K562 (cell line): ENCODE measurements around the gene PIGV. TPM values are rescaled to one million over a fixed set of nuclear protein-coding genes. Genes with fewer than 3 reads are reported as not detected.

ENCODE experiments used
- ATAC-seq: fragments of 200-7000 bp; cut with Tn5 transposase; 3 replicates; pipeline ENCODE4 v1.9.1; 2020; ENCODE audit warnings: moderate library complexity
- BruUV-seq: library from RNA; stranded (reverse); fragments of 400-500 nt; replicated peaks from 2 replicates; lab custom pipeline; 2021; lab: Mats Ljungman, UMichigan
- CTCF ChIA-PET: fragments of 300-600 bp; formaldehyde crosslinking; extraction: SDS; loops from one replicate; lab custom pipeline; 2021; ENCODE audit warnings: low intra/inter-chr PET ratio; lab: Yijun Ruan, JAX
- POLR2A ChIA-PET: fragments of 300-600, 350-650 bp; sonication (Branson Sonifier 250); formaldehyde crosslinking; extraction: SDS; loops from one replicate; lab custom pipeline; 2021; ENCODE audit warnings: antibody characterized with exemption, inconsistent platforms; lab: Yijun Ruan, JAX
- DNase-seq, 4 experiments: peaks; one replicate each; pipeline versions ENCODE4 v3.0.0 to v3.0.0-alpha.2; 2011 to 2018; ENCODE audit warnings: low spot score in 3 of 4, mixed read lengths in 3 of 4; ENCODE audit errors: extremely low read depth in 1 of 4
- FAIRE-seq: peaks from 2 replicates; lab custom pipeline; 2011; peaks lifted over from hg19 to GRCh38; lab: Jason Lieb, UNC
- H2AFZ ChIP-seq: 2 replicates; pipeline ENCODE4 v1.6.0; 2011; ENCODE audit warnings: low read depth, low read length, control low read depth, inconsistent platforms
- H3K27ac ChIP-seq: fragments of 200-600 bp; 3 replicates; pipeline ENCODE4 v1.8.0; 2011; ENCODE audit warnings: low read depth, mild to moderate bottlenecking, control low read depth, inconsistent platforms, low read length, moderate library complexity, mixed read lengths; ENCODE audit errors: extremely low read depth
- H3K27me3 ChIP-seq, 2 experiments: fragments of 300-600 bp in 1 of 2; 2 replicates in 1 of 2; 3 replicates in 1 of 2; pipeline versions ENCODE4 v1.6.0 to v1.8.0; 2011; ENCODE audit warnings: inconsistent platforms in 2 of 2, low read length in 2 of 2, mild to moderate bottlenecking in 1 of 2, mixed read lengths in 1 of 2, moderate library complexity in 1 of 2; ENCODE audit not compliant: control insufficient read depth in 2 of 2, insufficient read depth in 2 of 2
- H3K36me3 ChIP-seq: fragments of 300-600 bp; 3 replicates; pipeline ENCODE4 v1.8.0; 2011; ENCODE audit warnings: mild to moderate bottlenecking, low read length, inconsistent platforms; ENCODE audit not compliant: control insufficient read depth, insufficient read depth
- H3K4me1 ChIP-seq, 2 experiments: fragments of 200-600 bp in 1 of 2; replicated peaks in 1 of 2; 2 replicates in 1 of 2; 3 replicates in 1 of 2; pipeline versions ENCODE4 v1.5.1 to v1.8.0; 2011; ENCODE audit warnings: inconsistent platforms in 2 of 2, low read length in 2 of 2, mild to moderate bottlenecking in 1 of 2, mixed read lengths in 1 of 2, moderate library complexity in 1 of 2; ENCODE audit not compliant: control insufficient read depth in 2 of 2, insufficient read depth in 2 of 2
- H3K4me2 ChIP-seq: 2 replicates; pipeline ENCODE4 v1.6.1; 2011; ENCODE audit warnings: low read length, control low read depth, inconsistent platforms, mixed read lengths; ENCODE audit not compliant: insufficient read depth
- H3K4me3 ChIP-seq: fragments of 200-600 bp; sonication (generic), shearing (Covaris generic); 2 replicates; pipeline ENCODE4 v1.5.1; 2016; ENCODE audit warnings: control low read depth, inconsistent platforms
- H3K79me2 ChIP-seq: fragments of 200-600 bp; 3 replicates; pipeline ENCODE4 v1.8.0; 2011; ENCODE audit warnings: low read length, inconsistent platforms; ENCODE audit not compliant: control insufficient read depth, insufficient read depth
- H3K9ac ChIP-seq, 2 experiments: 2 replicates each; pipeline versions ENCODE4 v1.6.0 to v1.6.1; 2011; ENCODE audit warnings: low read depth in 2 of 2, low read length in 2 of 2, control low read depth in 1 of 2, inconsistent platforms in 1 of 2, mild to moderate bottlenecking in 1 of 2, mixed read lengths in 1 of 2; ENCODE audit not compliant: insufficient read depth in 1 of 2
- H3K9me1 ChIP-seq: one replicate; pipeline ENCODE4 v1.6.0; 2011; ENCODE audit warnings: inconsistent platforms, mild to moderate bottlenecking, low read length, moderate library complexity; ENCODE audit not compliant: control insufficient read depth, insufficient read depth
- H3K9me3 ChIP-seq: replicated peaks from 2 replicates; pipeline ENCODE4 v1.5.1; 2011; ENCODE audit warnings: low read depth, low read length, inconsistent platforms; ENCODE audit not compliant: control insufficient read depth, insufficient read depth
- H4K20me1 ChIP-seq: replicated peaks from 2 replicates; pipeline ENCODE4 v1.6.1; 2011; ENCODE audit warnings: low read length, inconsistent platforms, mixed read lengths; ENCODE audit not compliant: control insufficient read depth, insufficient read depth
- CCAR2 ChIP-seq: fragments of 200-400 bp; formaldehyde crosslinking; IDR thresholded peaks from 2 replicates; pipeline ENCODE4 v1.6.1; 2017; ENCODE audit warnings: mild to moderate bottlenecking, low read depth, low read length
- CHD1 ChIP-seq: fragments of 200-600 bp; sonication (generic); IDR thresholded peaks from one replicate; pipeline ENCODE4 v1.6.1; 2012; ENCODE audit warnings: mild to moderate bottlenecking, moderate library complexity, low read length, inconsistent platforms
- ETV5 ChIP-seq: sonication (generic); formaldehyde crosslinking; IDR thresholded peaks from 2 replicates; pipeline ENCODE4 v1.4.0; 2020; ENCODE audit warnings: low read depth, mild to moderate bottlenecking, missing genetic modification reagents
- FUS ChIP-seq: fragments of 200-400 bp; formaldehyde crosslinking; optimal IDR thresholded peaks from 2 replicates; pipeline ENCODE3; 2017; ENCODE audit warnings: low read depth, low read length
- IRF2 ChIP-seq: sonication (generic); formaldehyde crosslinking; IDR thresholded peaks from 2 replicates; pipeline ENCODE4 v1.8.1; 2022; ENCODE audit warnings: mild to moderate bottlenecking, missing genetic modification reagents
- MTA3 ChIP-seq: fragments of 450-650 bp; formaldehyde crosslinking; IDR thresholded peaks from 2 replicates; pipeline ENCODE4 v1.6.1; 2017; ENCODE audit warnings: mild to moderate bottlenecking, borderline replicate concordance
- NR2C2 ChIP-seq, 2 experiments: fragments of 200-800 bp in 1 of 2; sonication (Bioruptor generic) in 1 of 2; sonication (generic) in 1 of 2; formaldehyde crosslinking in 1 of 2; IDR thresholded peaks; 2 replicates each; pipeline versions ENCODE4 v1.6.1 to v1.8.0; 2016 to 2022; ENCODE audit warnings: mild to moderate bottlenecking in 1 of 2, missing compliant biosample characterization in 1 of 2, missing genetic modification characterization in 1 of 2, missing genetic modification reagents in 1 of 2
- POLR2G ChIP-seq: fragments of 200-400 bp; formaldehyde crosslinking; IDR thresholded peaks from 2 replicates; pipeline ENCODE4 v1.6.1; 2017; ENCODE audit warnings: low read depth, mild to moderate bottlenecking, antibody characterized with exemption, low read length, moderate library complexity
- RBFOX2 ChIP-seq: fragments of 200-400 bp; formaldehyde crosslinking; IDR thresholded peaks from 2 replicates; pipeline ENCODE4 v1.6.1; 2017; ENCODE audit warnings: low read depth, mild to moderate bottlenecking, low read length, moderate library complexity
- RBM22 ChIP-seq: fragments of 200-400 bp; formaldehyde crosslinking; IDR thresholded peaks from 2 replicates; pipeline ENCODE4 v1.6.1; 2018; ENCODE audit warnings: low read length, low read depth; ENCODE audit not compliant: poor library complexity, severe bottlenecking
- U2AF2 ChIP-seq: fragments of 200-400 bp; formaldehyde crosslinking; optimal IDR thresholded peaks from 2 replicates; pipeline ENCODE3; 2017; ENCODE audit warnings: low read depth, mild to moderate bottlenecking, low read length
- ZBED1 ChIP-seq: IDR thresholded peaks from 2 replicates; pipeline ENCODE4 v1.6.1; 2014
- ZNF146 ChIP-seq: IDR thresholded peaks from one replicate; pipeline ENCODE4 v1.6.1; 2018; ENCODE audit warnings: missing compliant biosample characterization; ENCODE audit not compliant: unreplicated experiment
- ZNF77 ChIP-seq: fragments of 250-450 bp; sonication (Bioruptor Pico); IDR thresholded peaks from 2 replicates; pipeline ENCODE4 v1.5.0; 2020
- WGBS: fragments of 100-300 bp; shearing (Covaris generic); methylation state at CpG from one replicate; pipeline ENCODE4 v1.1.6; 2016; ENCODE audit warnings: low coverage, mixed read lengths; ENCODE audit not compliant: insufficient coverage; ENCODE audit errors: missing lambda C conversion rate; 5-methylcytosine and 5-hydroxymethylcytosine counted together
- in situ Hi-C: fragments of 300-500 bp; cut with MboI; formaldehyde crosslinking; loops from 4 replicates; pipeline ENCODE4 v1.15.0; 2018; ENCODE audit warnings: inconsistent platforms, mixed read lengths
- intact Hi-C: fragments of 100-400 bp; cut with micrococcal nuclease; formaldehyde crosslinking; loops from 2 replicates; pipeline ENCODE4 v1.14.2; 2022
- polyA plus RNA-seq, 8 experiments: library from polyadenylated mRNA; depleted of rRNA in 4 of 8; stranded (reverse) in 5 of 8; unstranded in 3 of 8; fragments of >200 nt; fragmentation: Nextera tagmentation in 2 of 8; fragmentation: Illumina TruSeq in 1 of 8; extraction: Ambion mirVana in 2 of 8; extraction: Trizol in 1 of 8; gene quantifications; 2 replicates each; pipeline versions ENCODE4 v1.2.1 to v1.2.3, GENCODE V29; 2011 to 2014; ENCODE audit warnings: inconsistent platforms in 1 of 8, missing spikeins in 1 of 8
- total RNA-seq, 7 experiments: library from RNA; depleted of rRNA in 6 of 7; stranded (reverse); fragments of >200 nt in 6 of 7; fragmentation: Illumina TruSeq in 2 of 7; extraction: Trizol in 2 of 7; gene quantifications; 2 replicates each; pipeline versions ENCODE4 v1.2.1 to v1.2.3, GENCODE V29; 2011 to 2021; ENCODE audit warnings: low replicate concordance in 1 of 7
- TF ChIP-seq, protein P1 (sequence below), 3 experiments: fragments of 200-800 bp in 1 of 3; sonication (Bioruptor generic) in 1 of 3; sonication (generic) in 1 of 3; formaldehyde crosslinking in 1 of 3; IDR thresholded peaks; 2 replicates each; pipeline versions ENCODE4 v1.6.1 to v1.8.0; 2016 to 2022; ENCODE audit warnings: mild to moderate bottlenecking in 2 of 3, missing compliant biosample characterization in 2 of 3, missing genetic modification characterization in 2 of 3, missing genetic modification reagents in 1 of 3
- TF ChIP-seq, protein P2 (sequence below): sonication (generic); formaldehyde crosslinking; IDR thresholded peaks from 2 replicates; pipeline ENCODE4 v1.8.1; 2023; ENCODE audit warnings: mild to moderate bottlenecking, missing genetic modification reagents

The PIGV gene
- total and polyA plus RNA-seq, 9 of the 15 experiments (the other 6 are each of a cell fraction or from before 2014, with no cell fraction given), result 8.4 to 21.8 (median 11.7) TPM

DNA sequence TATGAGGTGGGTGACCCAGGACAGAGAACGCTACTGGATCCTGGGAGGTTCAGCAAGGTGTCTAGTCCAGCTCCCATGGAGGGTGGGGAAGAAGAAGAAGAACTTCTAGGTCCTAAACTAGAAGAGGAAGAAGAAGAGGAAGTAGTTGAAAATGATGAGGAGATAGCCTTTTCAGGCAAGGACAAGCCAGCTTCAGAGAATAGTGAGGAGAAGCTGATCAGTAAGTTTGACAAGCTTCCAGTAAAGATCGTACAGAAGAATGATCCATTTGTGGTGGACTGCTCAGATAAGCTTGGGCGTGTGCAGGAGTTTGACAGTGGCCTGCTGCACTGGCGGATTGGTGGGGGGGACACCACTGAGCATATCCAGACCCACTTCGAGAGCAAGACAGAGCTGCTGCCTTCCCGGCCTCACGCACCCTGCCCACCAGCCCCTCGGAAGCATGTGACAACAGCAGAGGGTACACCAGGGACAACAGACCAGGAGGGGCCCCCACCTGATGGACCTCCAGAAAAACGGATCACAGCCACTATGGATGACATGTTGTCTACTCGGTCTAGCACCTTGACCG, 8.6 kb upstream of the PIGV start (continued):
- TF ChIP-seq CCAR2 (no peak), ZBED1 (no peak)

DNA sequence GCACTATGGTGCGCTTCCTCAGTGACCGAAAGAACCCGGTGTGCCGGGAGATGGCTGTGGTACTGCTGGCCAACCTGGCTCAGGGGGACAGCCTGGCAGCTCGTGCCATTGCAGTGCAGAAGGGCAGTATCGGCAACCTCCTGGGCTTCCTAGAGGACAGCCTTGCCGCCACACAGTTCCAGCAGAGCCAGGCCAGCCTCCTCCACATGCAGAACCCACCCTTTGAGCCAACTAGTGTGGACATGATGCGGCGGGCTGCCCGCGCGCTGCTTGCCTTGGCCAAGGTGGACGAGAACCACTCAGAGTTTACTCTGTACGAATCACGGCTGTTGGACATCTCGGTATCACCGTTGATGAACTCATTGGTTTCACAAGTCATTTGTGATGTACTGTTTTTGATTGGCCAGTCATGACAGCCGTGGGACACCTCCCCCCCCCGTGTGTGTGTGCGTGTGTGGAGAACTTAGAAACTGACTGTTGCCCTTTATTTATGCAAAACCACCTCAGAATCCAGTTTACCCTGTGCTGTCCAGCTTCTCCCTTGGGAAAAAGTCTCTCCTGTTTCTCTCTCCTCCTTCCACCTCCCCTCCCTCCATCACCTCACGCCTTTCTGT, 7.3 kb upstream of the PIGV start:
- Histone ChIP-seq H3K4me2 (no peak overlapping the region), H3K9me3 (no peaks in the 10 kb centered on the region), H3K27ac (no peak overlapping the region), H3K4me1 (peaks cover 42 to 60% of the 10 kb centered on the region in 2 experiments), H3K27me3 (no peaks in the 10 kb centered on the region), H3K9me1 (peaks cover 9% of the 10 kb centered on the region), H2AFZ (no peak overlapping the region), H3K36me3 (peaks cover 83% of the 10 kb centered on the region), H3K4me3 (no peak overlapping the region)
- no peak for ATAC-seq
- ChIA-PET POLR2A (interaction anchor here (0.5 to 8.3 kb wide), 4 partner anchors 13 to 668 kb away, joined by 3 to 99 read pairs (median 3); no protein-coding TSS in a partner anchor), CTCF (no interaction called here)
- in situ Hi-C loops, result no loop called here
- DNase-seq, result no peak
- WGBS, result 90% methylated on average over 21 of the region's 21 CpGs
- TF ChIP-seq MTA3 (peak; percentile 52; the same call in 1 of the 2 replicates), RBFOX2 (0 out of 2 replicates have a peak, but pooled peaks have one; percentile 14), U2AF2 (no peak), NR2C2 (CRISPR knock-in tag; IDR thresholded peaks at IDR 0.05) (no peak), NR2C2 (tag; IDR thresholded peaks at IDR 0.05) (no peak), IRF2 (CRISPR knock-in tag) (no peak), ETV5 (no peak), ZNF146 (no peak), POLR2G (peak; percentile 68), ZNF77 (CRISPR knock-in tag) (no peak), RBM22 (peak; percentile 95), FUS (no peak), CHD1 (no peak)
- TF ChIP-seq, protein P1, sequence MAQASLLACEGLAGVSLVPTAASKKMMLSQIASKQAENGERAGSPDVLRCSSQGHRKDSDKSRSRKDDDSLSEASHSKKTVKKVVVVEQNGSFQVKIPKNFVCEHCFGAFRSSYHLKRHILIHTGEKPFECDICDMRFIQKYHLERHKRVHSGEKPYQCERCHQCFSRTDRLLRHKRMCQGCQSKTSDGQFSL (CRISPR knock-in tag; IDR thresholded peaks at IDR 0.05), result peak; percentile 75
- TF ChIP-seq, protein P1 (tag; IDR thresholded peaks at IDR 0.05), result no peak
- TF ChIP-seq, protein P2, sequence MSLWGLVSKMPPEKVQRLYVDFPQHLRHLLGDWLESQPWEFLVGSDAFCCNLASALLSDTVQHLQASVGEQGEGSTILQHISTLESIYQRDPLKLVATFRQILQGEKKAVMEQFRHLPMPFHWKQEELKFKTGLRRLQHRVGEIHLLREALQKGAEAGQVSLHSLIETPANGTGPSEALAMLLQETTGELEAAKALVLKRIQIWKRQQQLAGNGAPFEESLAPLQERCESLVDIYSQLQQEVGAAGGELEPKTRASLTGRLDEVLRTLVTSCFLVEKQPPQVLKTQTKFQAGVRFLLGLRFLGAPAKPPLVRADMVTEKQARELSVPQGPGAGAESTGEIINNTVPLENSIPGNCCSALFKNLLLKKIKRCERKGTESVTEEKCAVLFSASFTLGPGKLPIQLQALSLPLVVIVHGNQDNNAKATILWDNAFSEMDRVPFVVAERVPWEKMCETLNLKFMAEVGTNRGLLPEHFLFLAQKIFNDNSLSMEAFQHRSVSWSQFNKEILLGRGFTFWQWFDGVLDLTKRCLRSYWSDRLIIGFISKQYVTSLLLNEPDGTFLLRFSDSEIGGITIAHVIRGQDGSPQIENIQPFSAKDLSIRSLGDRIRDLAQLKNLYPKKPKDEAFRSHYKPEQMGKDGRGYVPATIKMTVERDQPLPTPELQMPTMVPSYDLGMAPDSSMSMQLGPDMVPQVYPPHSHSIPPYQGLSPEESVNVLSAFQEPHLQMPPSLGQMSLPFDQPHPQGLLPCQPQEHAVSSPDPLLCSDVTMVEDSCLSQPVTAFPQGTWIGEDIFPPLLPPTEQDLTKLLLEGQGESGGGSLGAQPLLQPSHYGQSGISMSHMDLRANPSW, result no peak
- TF ChIP-seq, all 486 proteins: peak for 5
- BruUV-seq, result no TSS peak
- FAIRE-seq, result no peak
- H3K79me2 ChIP-seq, result peaks cover 66% of the 10 kb centered on the region
- peak overlapping the region in 1 of 2 experiments; percentile 22; a peak in 2 of 4 replicates for H3K9ac ChIP-seq
- peaks cover 17% of the 10 kb centered on the region; the same call in 1 of the 2 replicates for H4K20me1 ChIP-seq
- intact Hi-C loops, result no loop called here
